CD14-positive monocyte (primary cell): ENCODE measurements around the gene RHOV. TPM values are rescaled to one million over a fixed set of nuclear protein-coding genes. Genes with fewer than 3 reads are reported as not detected.

Source experiments
- DNase-seq, 3 donors: peaks; one replicate each; pipeline ENCODE4 v3.0.0-alpha.2; 2011 to 2022
- H2AFZ ChIP-seq: 2 replicates; pipeline ENCODE4 v1.6.0; 2012; ENCODE audit warnings: mild to moderate bottlenecking, low read depth, low read length, inconsistent platforms; ENCODE audit not compliant: insufficient read depth, poor library complexity, severe bottlenecking
- H3K27ac ChIP-seq, 2 donors: 1 replicate in 1 of 2; 2 replicates in 1 of 2; pipeline ENCODE4 v1.5.1; 2012 to 2013; ENCODE audit warnings: low read length in 2 of 2, control low read depth in 1 of 2, inconsistent platforms in 1 of 2, low read depth in 1 of 2, mild to moderate bottlenecking in 1 of 2
- H3K27me3 ChIP-seq, 2 donors: one replicate each; pipeline versions ENCODE4 v1.6.0 to v1.6.1; 2011 to 2013; ENCODE audit warnings: low read length in 2 of 2; ENCODE audit not compliant: control insufficient read depth in 2 of 2, insufficient read depth in 2 of 2
- H3K36me3 ChIP-seq, 2 donors: replicated peaks in 1 of 2; 1 replicate in 1 of 2; 2 replicates in 1 of 2; pipeline versions ENCODE4 v1.5.1 to v1.6.1; 2012 to 2013; ENCODE audit warnings: low read length in 2 of 2, control low read depth in 1 of 2, inconsistent platforms in 1 of 2, mild to moderate bottlenecking in 1 of 2; ENCODE audit not compliant: insufficient read depth in 2 of 2, control insufficient read depth in 1 of 2
- H3K4me1 ChIP-seq, 2 donors: 1 replicate in 1 of 2; 2 replicates in 1 of 2; pipeline versions ENCODE4 v1.5.1 to v1.6.1; 2012 to 2013; ENCODE audit warnings: low read length in 2 of 2, control low read depth in 1 of 2, inconsistent platforms in 1 of 2, mild to moderate bottlenecking in 1 of 2, moderate library complexity in 1 of 2; ENCODE audit not compliant: insufficient read depth in 2 of 2, control insufficient read depth in 1 of 2
- H3K4me2 ChIP-seq: replicated peaks from 2 replicates; pipeline ENCODE3; 2012; ENCODE audit warnings: low read length, moderate library complexity, mild to moderate bottlenecking; ENCODE audit not compliant: poor library complexity, severe bottlenecking; ENCODE audit errors: extremely low read depth
- H3K4me3 ChIP-seq, 3 experiments: fragments of 200-600 bp in 1 of 3; sonication (generic) in 1 of 3; replicated peaks in 1 of 3; 1 replicate in 2 of 3; 2 replicates in 1 of 3; pipeline ENCODE4 v1.5.1; 2011 to 2013; ENCODE audit warnings: low read length in 3 of 3, mild to moderate bottlenecking in 3 of 3, control low read depth in 2 of 3, low read depth in 2 of 3, inconsistent platforms in 1 of 3, moderate library complexity in 1 of 3
- H3K79me2 ChIP-seq: 2 replicates; pipeline ENCODE4 v1.6.0; 2012; ENCODE audit warnings: mild to moderate bottlenecking, control low read depth, inconsistent platforms, low read length, moderate library complexity; ENCODE audit not compliant: insufficient read depth
- H3K9ac ChIP-seq: 2 replicates; pipeline ENCODE4 v1.6.0; 2017; ENCODE audit warnings: low read length, mild to moderate bottlenecking; ENCODE audit not compliant: insufficient read depth, poor library complexity, severe bottlenecking
- H3K9me3 ChIP-seq, 2 donors: replicated peaks in 1 of 2; 1 replicate in 1 of 2; 2 replicates in 1 of 2; pipeline versions ENCODE4 v1.5.1 to v1.6.1; 2012 to 2013; ENCODE audit warnings: low read length in 2 of 2, control low read depth in 1 of 2; ENCODE audit not compliant: control insufficient read depth in 1 of 2, insufficient read depth in 1 of 2
- H4K20me1 ChIP-seq: 2 replicates; pipeline ENCODE4 v1.6.0; 2012; ENCODE audit warnings: mild to moderate bottlenecking, low read length, control low read depth, moderate library complexity; ENCODE audit not compliant: insufficient read depth
- H3K27ac Mint-ChIP-seq, 7 donors: one replicate each; pipeline ENCODE4 v1.8.0; 2020; ENCODE audit warnings: mild to moderate bottlenecking in 7 of 7, mixed read lengths in 7 of 7, moderate library complexity in 6 of 7, inconsistent platforms in 2 of 7
- H3K27me3 Mint-ChIP-seq, 3 donors: one replicate each; pipeline ENCODE4 v1.8.0; 2021 to 2022; ENCODE audit warnings: low read depth in 3 of 3, mild to moderate bottlenecking in 3 of 3, mixed read lengths in 3 of 3, moderate library complexity in 3 of 3, inconsistent platforms in 1 of 3
- H3K36me3 Mint-ChIP-seq, 2 donors: one replicate each; pipeline ENCODE4 v1.8.0; 2020; ENCODE audit warnings: mixed read lengths in 2 of 2, inconsistent platforms in 1 of 2, mild to moderate bottlenecking in 1 of 2
- H3K4me1 Mint-ChIP-seq: one replicate; pipeline ENCODE4 v1.8.0; 2020; ENCODE audit warnings: mild to moderate bottlenecking, mixed read lengths
- H3K4me3 Mint-ChIP-seq, 2 donors: one replicate each; pipeline ENCODE4 v1.8.0; 2020; ENCODE audit warnings: mild to moderate bottlenecking in 2 of 2, mixed read lengths in 2 of 2, moderate library complexity in 1 of 2
- H3K9me3 Mint-ChIP-seq, 7 donors: one replicate each; pipeline ENCODE4 v1.8.0; 2020 to 2022; ENCODE audit warnings: mixed read lengths in 7 of 7, mild to moderate bottlenecking in 6 of 7, moderate library complexity in 6 of 7, inconsistent platforms in 2 of 7
- WGBS: methylation state at CpG from one replicate; pipeline ENCODE4 v1.1.5; 2013; ENCODE audit warnings: missing lambda C conversion rate; ENCODE audit not compliant: insufficient coverage; 5-methylcytosine and 5-hydroxymethylcytosine counted together
- intact Hi-C, 2 donors: fragments of 100-400 bp; cut with micrococcal nuclease; formaldehyde crosslinking; loops; one replicate each; pipeline versions ENCODE4 v1.15.0 to v1.15.1; 2023
- polyA plus RNA-seq, 3 donors: library from polyadenylated mRNA; depleted of rRNA in 1 of 3; unstranded in 2 of 3; stranded (reverse) in 1 of 3; fragments of 300-500 nt in 2 of 3; fragments of >200 nt in 1 of 3; fragmentation: Illumina TruSeq in 2 of 3; gene quantifications; 1 replicate in 2 of 3; 2 replicates in 1 of 3; pipeline ENCODE4 v1.2.3, GENCODE V29; 2012 to 2021
- TF ChIP-seq, protein P1 (sequence below): fragments of 200-600 bp; IDR thresholded peaks from one replicate; pipeline ENCODE4 v1.8.0; 2022; ENCODE audit warnings: antibody characterized with exemption, mild to moderate bottlenecking

The RHOV gene
- polyA plus RNA-seq, 3 donors: 0.08 TPM; not detected in 2

DNA sequence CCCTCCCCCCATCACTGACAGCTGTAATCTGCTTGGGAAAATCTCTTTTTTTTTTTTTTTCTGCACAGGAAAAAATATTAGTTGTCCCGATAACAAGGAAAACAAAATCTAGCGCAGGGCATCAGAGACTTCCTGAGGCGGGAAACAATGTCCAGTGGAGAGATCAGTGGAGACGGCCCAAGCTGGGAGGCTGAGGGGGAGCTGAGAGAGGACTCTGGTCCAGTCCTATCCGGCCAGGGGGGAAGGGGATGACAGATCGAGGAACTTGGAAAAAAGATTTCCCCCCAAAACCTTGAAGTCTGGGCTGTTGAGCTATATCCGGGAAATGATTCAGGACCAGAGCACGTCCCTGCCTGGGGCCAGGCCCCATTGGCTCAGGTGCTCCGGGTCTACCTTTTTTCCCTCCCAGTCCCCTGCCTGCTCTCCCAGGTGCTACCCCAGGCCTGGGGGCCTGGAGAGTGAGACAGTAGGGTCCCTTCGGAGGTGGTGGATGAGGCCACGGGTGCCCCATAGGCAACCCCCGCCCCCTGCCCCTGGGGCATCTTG lies 41.2 kb upstream of the RHOV start:
- 95% methylated on average over 7 of the region's 12 CpGs for WGBS
- H3K27me3 Mint-ChIP-seq: peaks cover under 1 to 7% (median 3%) of the 10 kb centered on the region in 3 donors
- peaks cover 13% of the 10 kb centered on the region for H3K4me1 Mint-ChIP-seq
- intact Hi-C loops: no loop called here
- H3K27ac Mint-ChIP-seq: no peak overlapping the region
- DNase-seq: no peak
- H3K36me3 Mint-ChIP-seq: no peaks in the 10 kb centered on the region
- Histone ChIP-seq H3K79me2 (no peaks in the 10 kb centered on the region), H2AFZ (no peak overlapping the region), H3K9me3 (no peaks in the 10 kb centered on the region), H3K4me3 (no peak overlapping the region), H3K27ac (no peak overlapping the region), H3K27me3 (no peaks in the 10 kb centered on the region), H3K4me2 (no peak overlapping the region), H3K4me1 (peaks cover 9 to 12% of the 10 kb centered on the region in 2 donors), H3K9ac (no peak overlapping the region), H3K36me3 (no peaks in the 10 kb centered on the region), H4K20me1 (no peaks in the 10 kb centered on the region)
- no peak overlapping the region for H3K4me3 Mint-ChIP-seq
- peaks cover 0 to 2% (median 0%) of the 10 kb centered on the region in 7 donors for H3K9me3 Mint-ChIP-seq
- TF ChIP-seq, protein P1, sequence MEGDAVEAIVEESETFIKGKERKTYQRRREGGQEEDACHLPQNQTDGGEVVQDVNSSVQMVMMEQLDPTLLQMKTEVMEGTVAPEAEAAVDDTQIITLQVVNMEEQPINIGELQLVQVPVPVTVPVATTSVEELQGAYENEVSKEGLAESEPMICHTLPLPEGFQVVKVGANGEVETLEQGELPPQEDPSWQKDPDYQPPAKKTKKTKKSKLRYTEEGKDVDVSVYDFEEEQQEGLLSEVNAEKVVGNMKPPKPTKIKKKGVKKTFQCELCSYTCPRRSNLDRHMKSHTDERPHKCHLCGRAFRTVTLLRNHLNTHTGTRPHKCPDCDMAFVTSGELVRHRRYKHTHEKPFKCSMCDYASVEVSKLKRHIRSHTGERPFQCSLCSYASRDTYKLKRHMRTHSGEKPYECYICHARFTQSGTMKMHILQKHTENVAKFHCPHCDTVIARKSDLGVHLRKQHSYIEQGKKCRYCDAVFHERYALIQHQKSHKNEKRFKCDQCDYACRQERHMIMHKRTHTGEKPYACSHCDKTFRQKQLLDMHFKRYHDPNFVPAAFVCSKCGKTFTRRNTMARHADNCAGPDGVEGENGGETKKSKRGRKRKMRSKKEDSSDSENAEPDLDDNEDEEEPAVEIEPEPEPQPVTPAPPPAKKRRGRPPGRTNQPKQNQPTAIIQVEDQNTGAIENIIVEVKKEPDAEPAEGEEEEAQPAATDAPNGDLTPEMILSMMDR: no peak

DNA sequence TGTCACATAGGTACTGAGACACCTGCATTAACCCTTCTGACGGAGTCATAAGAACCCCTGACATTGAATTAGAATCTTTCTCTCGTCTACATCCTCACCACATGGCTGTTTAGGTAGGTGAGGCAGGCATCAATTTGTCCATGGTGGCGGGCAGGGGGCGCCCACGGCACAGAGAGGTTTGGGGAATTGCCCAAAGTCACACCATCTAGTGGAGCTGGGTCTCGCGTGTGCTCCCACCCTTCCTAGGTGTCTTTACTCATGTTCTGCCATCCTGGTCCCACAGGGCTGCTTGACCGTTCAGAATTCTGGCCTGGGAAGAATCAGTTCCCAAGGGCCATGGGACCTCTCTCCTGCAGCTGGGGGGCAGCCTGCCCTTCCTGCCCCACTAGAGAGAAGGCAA lies 40.5 kb upstream of the RHOV start:
- H3K4me1 Mint-ChIP-seq: peaks cover 20% of the 10 kb centered on the region
- no peak overlapping the region for H3K4me3 Mint-ChIP-seq
- H3K9me3 Mint-ChIP-seq: peaks cover 0 to 2% (median 0%) of the 10 kb centered on the region in 7 donors
- 83% methylated on average over 3 of the region's 8 CpGs for WGBS
- Histone ChIP-seq H4K20me1 (no peaks in the 10 kb centered on the region), H3K4me1 (peaks cover 16 to 19% of the 10 kb centered on the region in 2 donors), H3K27ac (no peak overlapping the region), H3K4me3 (no peak overlapping the region), H3K36me3 (no peaks in the 10 kb centered on the region), H3K9ac (no peak overlapping the region), H3K4me2 (no peak overlapping the region), H3K9me3 (no peaks in the 10 kb centered on the region), H2AFZ (no peak overlapping the region), H3K27me3 (no peaks in the 10 kb centered on the region), H3K79me2 (no peaks in the 10 kb centered on the region)
- DNase-seq: no peak
- no peak overlapping the region for H3K27ac Mint-ChIP-seq
- intact Hi-C loops: no loop called here
- H3K27me3 Mint-ChIP-seq: peaks cover 0 to 7% (median 5%) of the 10 kb centered on the region in 3 donors
- no peaks in the 10 kb centered on the region for H3K36me3 Mint-ChIP-seq
- TF ChIP-seq, protein P1: no peak
